ENCODE results near the gene ADGRL3.

DNA sequence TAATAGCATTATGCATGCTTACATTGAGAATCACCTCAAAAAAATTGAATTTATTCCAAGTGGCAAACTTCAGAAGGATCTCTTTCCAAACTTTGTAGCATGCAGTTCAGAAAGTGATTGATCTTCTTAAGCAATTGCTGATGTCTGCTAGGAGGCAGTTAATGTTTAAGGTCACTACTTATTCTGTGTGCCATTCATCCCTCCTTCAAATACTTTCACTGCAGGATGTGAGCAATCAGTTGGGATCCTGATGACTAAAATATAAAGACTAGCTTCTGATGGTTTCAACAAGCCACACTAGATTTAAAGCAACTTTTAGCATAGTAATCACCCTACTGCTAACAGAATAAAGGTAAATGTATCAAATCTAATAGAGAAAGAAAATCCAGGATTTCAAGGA, 414.1 kb downstream of the ADGRL3 start:
- TF ChIP-seq, protein P1, sequence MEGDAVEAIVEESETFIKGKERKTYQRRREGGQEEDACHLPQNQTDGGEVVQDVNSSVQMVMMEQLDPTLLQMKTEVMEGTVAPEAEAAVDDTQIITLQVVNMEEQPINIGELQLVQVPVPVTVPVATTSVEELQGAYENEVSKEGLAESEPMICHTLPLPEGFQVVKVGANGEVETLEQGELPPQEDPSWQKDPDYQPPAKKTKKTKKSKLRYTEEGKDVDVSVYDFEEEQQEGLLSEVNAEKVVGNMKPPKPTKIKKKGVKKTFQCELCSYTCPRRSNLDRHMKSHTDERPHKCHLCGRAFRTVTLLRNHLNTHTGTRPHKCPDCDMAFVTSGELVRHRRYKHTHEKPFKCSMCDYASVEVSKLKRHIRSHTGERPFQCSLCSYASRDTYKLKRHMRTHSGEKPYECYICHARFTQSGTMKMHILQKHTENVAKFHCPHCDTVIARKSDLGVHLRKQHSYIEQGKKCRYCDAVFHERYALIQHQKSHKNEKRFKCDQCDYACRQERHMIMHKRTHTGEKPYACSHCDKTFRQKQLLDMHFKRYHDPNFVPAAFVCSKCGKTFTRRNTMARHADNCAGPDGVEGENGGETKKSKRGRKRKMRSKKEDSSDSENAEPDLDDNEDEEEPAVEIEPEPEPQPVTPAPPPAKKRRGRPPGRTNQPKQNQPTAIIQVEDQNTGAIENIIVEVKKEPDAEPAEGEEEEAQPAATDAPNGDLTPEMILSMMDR (IDR thresholded peaks at IDR 0.05): no peak
- no peak for TF ChIP-seq POLR2A (IDR thresholded peaks at IDR 0.05)
